Measurements from ENCODE around the gene DIP2C. TPM values are rescaled to one million over a fixed set of nuclear protein-coding genes. Genes with fewer than 3 reads are reported as not detected.
A peak's percentile ranks its signal among the peaks of the same experiment; 100 is the strongest.

The DIP2C gene
- total RNA-seq, 2 donors from 2014 or later: 12.3 to 41.8 TPM

DNA sequence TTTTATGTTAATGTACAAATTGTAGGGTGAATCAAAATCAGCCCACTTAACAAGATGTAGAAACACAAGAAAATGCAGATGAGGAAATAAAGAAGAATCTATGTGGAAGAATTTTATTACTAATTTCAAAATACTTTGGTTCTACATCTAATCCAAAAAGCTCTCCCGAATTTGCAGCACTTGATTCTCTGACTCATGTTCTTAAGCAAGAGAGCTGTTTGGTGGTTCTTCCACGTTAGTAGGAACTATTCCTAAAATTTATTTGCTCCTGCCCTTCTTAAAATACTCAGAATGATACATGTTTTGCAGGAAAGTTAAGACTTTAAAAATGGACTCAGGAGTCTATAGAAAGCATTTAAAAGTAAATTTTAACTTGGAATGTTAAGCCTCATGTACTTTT is 462.5 kb downstream of the DIP2C start:
- WGBS: 47% methylated on average over 2 of the region's 2 CpGs
- Histone ChIP-seq H3K4me3 (no peak overlapping the region), H3K27me3 (replicated peaks; ENCODE audit: insufficient read depth) (no peaks in the 10 kb centered on the region), H3K4me1 (replicated peaks) (no peaks in the 10 kb centered on the region), H3K27ac (no peak overlapping the region), H3K9me3 (no peaks in the 10 kb centered on the region), H3K36me3 (no peaks in the 10 kb centered on the region)
- TF ChIP-seq, protein P1, sequence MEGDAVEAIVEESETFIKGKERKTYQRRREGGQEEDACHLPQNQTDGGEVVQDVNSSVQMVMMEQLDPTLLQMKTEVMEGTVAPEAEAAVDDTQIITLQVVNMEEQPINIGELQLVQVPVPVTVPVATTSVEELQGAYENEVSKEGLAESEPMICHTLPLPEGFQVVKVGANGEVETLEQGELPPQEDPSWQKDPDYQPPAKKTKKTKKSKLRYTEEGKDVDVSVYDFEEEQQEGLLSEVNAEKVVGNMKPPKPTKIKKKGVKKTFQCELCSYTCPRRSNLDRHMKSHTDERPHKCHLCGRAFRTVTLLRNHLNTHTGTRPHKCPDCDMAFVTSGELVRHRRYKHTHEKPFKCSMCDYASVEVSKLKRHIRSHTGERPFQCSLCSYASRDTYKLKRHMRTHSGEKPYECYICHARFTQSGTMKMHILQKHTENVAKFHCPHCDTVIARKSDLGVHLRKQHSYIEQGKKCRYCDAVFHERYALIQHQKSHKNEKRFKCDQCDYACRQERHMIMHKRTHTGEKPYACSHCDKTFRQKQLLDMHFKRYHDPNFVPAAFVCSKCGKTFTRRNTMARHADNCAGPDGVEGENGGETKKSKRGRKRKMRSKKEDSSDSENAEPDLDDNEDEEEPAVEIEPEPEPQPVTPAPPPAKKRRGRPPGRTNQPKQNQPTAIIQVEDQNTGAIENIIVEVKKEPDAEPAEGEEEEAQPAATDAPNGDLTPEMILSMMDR (IDR thresholded peaks at IDR 0.05): no peak
- TF ChIP-seq POLR2AphosphoS5 (IDR thresholded peaks at IDR 0.05): no peak
- TF ChIP-seq POLR2A (IDR thresholded peaks at IDR 0.05): no peak
- intact Hi-C loops (cut with DNase I): no loop called here
- no peak for DNase-seq (ENCODE audit: low spot score)

DNA sequence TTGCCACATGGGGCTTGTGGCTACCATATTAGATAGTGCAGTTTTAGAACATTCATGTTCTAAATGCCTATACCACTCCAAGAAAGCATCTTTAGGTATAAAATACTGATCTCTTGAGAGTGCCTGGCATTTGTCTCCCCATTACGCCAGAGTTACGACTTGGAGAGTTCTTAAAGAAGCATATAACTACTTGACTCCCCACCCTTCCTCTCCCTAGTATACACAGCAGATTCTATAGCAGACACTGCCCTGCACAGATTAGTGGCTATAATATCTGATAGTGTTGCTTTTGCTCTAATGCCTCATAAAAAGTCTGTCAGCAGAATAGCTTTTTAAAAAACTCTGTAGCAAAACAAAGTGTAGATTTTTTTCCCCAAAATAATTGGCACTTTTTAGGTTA is 463.4 kb downstream of the DIP2C start:
- H3K4me3 ChIP-seq: no peak overlapping the region

DNA sequence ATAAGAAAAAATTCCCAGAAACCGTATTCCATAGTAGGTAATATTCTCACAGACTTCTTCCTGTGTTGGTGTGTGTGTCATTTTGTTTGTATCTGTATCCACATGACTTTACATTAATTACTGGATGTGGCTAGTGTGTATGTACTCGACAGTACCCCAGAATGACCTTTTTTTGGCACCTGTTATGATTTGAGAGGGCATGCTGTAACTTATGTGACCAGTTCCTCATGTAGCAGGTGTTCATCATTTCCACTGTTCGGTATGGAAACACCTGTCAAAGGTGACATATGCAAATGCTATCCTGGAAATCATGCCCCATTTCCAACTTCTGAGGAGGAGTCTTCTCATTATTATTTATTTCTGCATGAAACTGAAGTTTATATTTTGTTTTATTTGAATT is 464.9 kb downstream of the DIP2C start:
- TF ChIP-seq POLR2A (IDR thresholded peaks at IDR 0.05) (no peak), POLR2AphosphoS5 (IDR thresholded peaks at IDR 0.05) (no peak)
- TF ChIP-seq, protein P1 (IDR thresholded peaks at IDR 0.05): no peak
- 70% methylated on average over 3 of the region's 3 CpGs for WGBS

More for the DNA sequence above, 463.4 kb downstream of the DIP2C start:
- intact Hi-C loops (cut with DNase I): no loop called here
- no peak for DNase-seq (ENCODE audit: low spot score)
- Histone ChIP-seq H3K36me3 (no peaks in the 10 kb centered on the region), H3K27ac (no peak overlapping the region), H3K4me1 (replicated peaks) (no peaks in the 10 kb centered on the region), H3K9me3 (no peaks in the 10 kb centered on the region), H3K27me3 (replicated peaks; ENCODE audit: insufficient read depth) (no peaks in the 10 kb centered on the region)
- TF ChIP-seq, protein P1 (IDR thresholded peaks at IDR 0.05): no peak
- TF ChIP-seq POLR2A (IDR thresholded peaks at IDR 0.05) (no peak), POLR2AphosphoS5 (IDR thresholded peaks at IDR 0.05) (no peak)
- WGBS: 81% methylated on average over 2 of the region's 2 CpGs

More for the DNA sequence above, 464.9 kb downstream of the DIP2C start:
- H3K4me3 ChIP-seq: no peak overlapping the region
- no peaks in the 10 kb centered on the region for H3K27me3 ChIP-seq (replicated peaks; ENCODE audit: insufficient read depth)
- H3K36me3 ChIP-seq: no peaks in the 10 kb centered on the region
- H3K9me3 ChIP-seq: no peaks in the 10 kb centered on the region
- no peaks in the 10 kb centered on the region for H3K4me1 ChIP-seq (replicated peaks)
- no peak overlapping the region for H3K27ac ChIP-seq
- DNase-seq (ENCODE audit: low spot score): no peak
- intact Hi-C loops (cut with DNase I): no loop called here

Small RNAs within 50 kb of the gene (microRNA-seq; reads per million reads assigned to microRNA genes)
- 3.8 reads per million, percentile 40 among the genes with 10 or more reads in this experiment for gene MIR5699

Small RNAs within 50 kb of the gene (small RNA-seq; reads per million reads assigned to genes)
- 0.47 to 0.60 reads per million in 2 donors for gene MIR5699
- 0 reads per million in 2 donors for gene RN7SL754P
- gene RNA5SP298: 0.19 to 1.2 reads per million in 2 donors

Other genes with a start within 250 kb of the DIP2C start
- 10 to 100 TPM; 51.9 to 95.4 TPM for gene LARP4B, start 242.0 kb upstream of the DIP2C start, total RNA-seq

All from prostate gland (tissue), 2 donors.